Type B pancreatic cell (in vitro differentiated cells): Measurements from ENCODE around the gene KLF13. TPM values are rescaled to one million over a fixed set of nuclear protein-coding genes. Genes with fewer than 3 reads are reported as not detected.

Experiments used
- DNase-seq: peaks from one replicate; pipeline ENCODE4 v3.0.0; 2021; ENCODE audit warnings: mixed read lengths; ENCODE audit not compliant: unreplicated experiment; ENCODE audit errors: extremely low spot score
- H3K27ac Mint-ChIP-seq: 2 replicates; pipeline ENCODE4 v1.8.0; 2021; ENCODE audit warnings: mild to moderate bottlenecking, mixed read lengths
- H3K27me3 Mint-ChIP-seq: 2 replicates; pipeline ENCODE4 v1.8.0; 2021; ENCODE audit warnings: mixed read lengths
- H3K36me3 Mint-ChIP-seq: 2 replicates; pipeline ENCODE4 v1.8.0; 2021; ENCODE audit warnings: mixed read lengths
- H3K4me1 Mint-ChIP-seq: one replicate; pipeline ENCODE4 v1.8.0; 2021; ENCODE audit warnings: mixed read lengths; ENCODE audit not compliant: unreplicated experiment
- H3K4me3 Mint-ChIP-seq: 2 replicates; pipeline ENCODE4 v1.8.0; 2021; ENCODE audit warnings: mild to moderate bottlenecking, mixed read lengths
- H3K9me3 Mint-ChIP-seq: 2 replicates; pipeline ENCODE4 v1.8.0; 2021; ENCODE audit warnings: mixed read lengths
- CTCF ChIP-seq: fragments of 200-600 bp; sonication (generic); conservative IDR thresholded peaks from 2 replicates; pipeline ENCODE4 v1.5.0; 2021; ENCODE audit warnings: antibody characterized with exemption, mild to moderate bottlenecking
- total RNA-seq: library from RNA; stranded (reverse); gene quantifications from 2 replicates; pipeline ENCODE4 v1.2.1, GENCODE V29; 2021; ENCODE audit warnings: low replicate concordance

KLF13 gene
- total RNA-seq, 1 donor from 2014 or later: 38.6 TPM

- H3K27me3 Mint-ChIP-seq: no peaks in the 10 kb centered on the region
- no peaks in the 10 kb centered on the region for H3K36me3 Mint-ChIP-seq
- no peak overlapping the region for H3K27ac Mint-ChIP-seq
- H3K4me1 Mint-ChIP-seq: no peaks in the 10 kb centered on the region
- peaks cover 4% of the 10 kb centered on the region for H3K9me3 Mint-ChIP-seq
- H3K4me3 Mint-ChIP-seq: no peak overlapping the region
- DNase-seq: no peak
- no peak for TF ChIP-seq CTCF
Observed at GRCh38 chr15:31403606-31404005, 77.0 kb downstream of the KLF13 start.

DNA sequence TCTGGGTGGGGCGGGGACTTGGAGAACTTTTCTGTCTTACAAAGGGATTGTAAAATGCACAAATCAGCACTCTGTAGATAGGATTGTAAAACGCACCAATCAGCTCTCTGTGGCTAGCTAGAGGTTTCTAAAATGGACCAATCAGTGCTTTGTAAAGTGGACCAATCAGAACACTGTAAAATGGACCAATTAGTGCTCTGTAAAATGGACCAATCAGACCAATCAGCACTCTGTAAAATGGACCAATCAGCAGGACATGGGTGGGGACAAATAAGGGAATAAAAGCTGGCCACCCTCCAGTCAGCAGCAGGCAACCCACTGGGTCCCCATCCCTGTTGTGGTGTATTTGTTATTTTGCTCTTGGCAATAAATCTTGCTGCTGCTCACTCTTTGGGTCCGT is 77.7 kb downstream of the KLF13 start:
- DNase-seq: no peak
- Mint-ChIP-seq H3K27ac (no peak overlapping the region), H3K4me1 (no peaks in the 10 kb centered on the region), H3K36me3 (no peaks in the 10 kb centered on the region), H3K4me3 (no peak overlapping the region), H3K9me3 (peaks cover 4% of the 10 kb centered on the region), H3K27me3 (no peaks in the 10 kb centered on the region)
- no peak for TF ChIP-seq CTCF

- Mint-ChIP-seq H3K36me3 (no peaks in the 10 kb centered on the region), H3K27ac (no peak overlapping the region), H3K4me1 (no peaks in the 10 kb centered on the region), H3K4me3 (no peak overlapping the region), H3K9me3 (peaks cover 4% of the 10 kb centered on the region), H3K27me3 (no peaks in the 10 kb centered on the region)
- TF ChIP-seq CTCF: no peak
- DNase-seq: no peak
Observed at GRCh38 chr15:31405200-31405920, 78.7 kb downstream of the KLF13 start.

- peaks cover 4% of the 10 kb centered on the region for H3K9me3 Mint-ChIP-seq
- no peak for DNase-seq
- no peaks in the 10 kb centered on the region for H3K4me1 Mint-ChIP-seq
- H3K4me3 Mint-ChIP-seq: no peak overlapping the region
- no peaks in the 10 kb centered on the region for H3K36me3 Mint-ChIP-seq
- TF ChIP-seq CTCF: no peak
- no peak overlapping the region for H3K27ac Mint-ChIP-seq
- no peaks in the 10 kb centered on the region for H3K27me3 Mint-ChIP-seq
Observed at GRCh38 chr15:31407376-31407775, 80.7 kb downstream of the KLF13 start.

GRCh38 chr15:31407851-31408250 is 81.2 kb downstream of the KLF13 start:
- no peak overlapping the region for H3K4me3 Mint-ChIP-seq

More at GRCh38 chr15:31407851-31408250, 81.2 kb downstream of the KLF13 start:
- H3K4me1 Mint-ChIP-seq: no peaks in the 10 kb centered on the region
- no peaks in the 10 kb centered on the region for H3K27me3 Mint-ChIP-seq
- no peak for TF ChIP-seq CTCF
- H3K27ac Mint-ChIP-seq: no peak overlapping the region
- peaks cover 4% of the 10 kb centered on the region for H3K9me3 Mint-ChIP-seq
- H3K36me3 Mint-ChIP-seq: no peaks in the 10 kb centered on the region
- no peak for DNase-seq
